H9 (cell line): ENCODE data around the gene ADGRG1. TPM values are rescaled to one million over a fixed set of nuclear protein-coding genes. Genes with fewer than 3 reads are reported as not detected.

Source experiments
- DNase-seq: peaks from one replicate; pipeline ENCODE4 v3.0.0-alpha.2; 2017
- H2AFZ ChIP-seq: one replicate; pipeline ENCODE4 v1.6.1; 2013; ENCODE audit warnings: mild to moderate bottlenecking, low read length, control low read depth, moderate library complexity
- H2AK5ac ChIP-seq: 2 replicates; pipeline ENCODE4 v1.6.1; 2013; ENCODE audit warnings: low read length, control low read depth, mixed read lengths; ENCODE audit not compliant: insufficient read length
- H2BK120ac ChIP-seq: one replicate; pipeline ENCODE4 v1.6.1; 2013; ENCODE audit warnings: low read depth, mild to moderate bottlenecking, low read length, control low read depth, inconsistent platforms; ENCODE audit not compliant: poor library complexity, severe bottlenecking
- H2BK12ac ChIP-seq: 2 replicates; pipeline ENCODE4 v1.6.1; 2013; ENCODE audit warnings: low read length, control low read depth, mixed read lengths, low read depth; ENCODE audit not compliant: insufficient read length
- H2BK15ac ChIP-seq: 2 replicates; pipeline ENCODE4 v1.6.1; 2013; ENCODE audit warnings: low read depth, low read length, control low read depth
- H2BK20ac ChIP-seq: one replicate; pipeline ENCODE4 v1.6.1; 2013; ENCODE audit warnings: low read depth, mild to moderate bottlenecking, low read length, control low read depth, inconsistent platforms; ENCODE audit not compliant: poor library complexity, severe bottlenecking
- H2BK5ac ChIP-seq: 2 replicates; pipeline ENCODE4 v1.6.1; 2013; ENCODE audit warnings: low read length, control low read depth, mixed read lengths; ENCODE audit not compliant: insufficient read length
- H3K14ac ChIP-seq: 2 replicates; pipeline ENCODE4 v1.6.1; 2013; ENCODE audit warnings: low read length, control low read depth; ENCODE audit not compliant: insufficient read depth
- H3K18ac ChIP-seq: 2 replicates; pipeline ENCODE4 v1.6.1; 2013; ENCODE audit warnings: low read depth, mild to moderate bottlenecking, mixed read lengths, low read length, control low read depth; ENCODE audit not compliant: insufficient read length
- H3K23ac ChIP-seq: 2 replicates; pipeline ENCODE4 v1.6.1; 2013; ENCODE audit warnings: low read length, control low read depth, mixed read lengths, low read depth; ENCODE audit not compliant: insufficient read length
- H3K23me2 ChIP-seq: 2 replicates; pipeline ENCODE4 v1.6.1; 2013; ENCODE audit warnings: low read depth, mild to moderate bottlenecking, mixed read lengths, low read length, control low read depth; ENCODE audit not compliant: insufficient read length, poor library complexity, severe bottlenecking
- H3K27ac ChIP-seq: 2 replicates; pipeline ENCODE4 v1.5.1; 2013; ENCODE audit warnings: low read length, control low read depth, mixed read lengths, low read depth; ENCODE audit not compliant: insufficient read length
- H3K27me3 ChIP-seq: 2 replicates; pipeline ENCODE4 v1.6.1; 2013; ENCODE audit warnings: low read length, control low read depth, inconsistent platforms; ENCODE audit not compliant: insufficient read depth
- H3K4ac ChIP-seq: 2 replicates; pipeline ENCODE4 v1.6.1; 2013; ENCODE audit warnings: low read depth, mild to moderate bottlenecking, control low read depth, inconsistent platforms, low read length, moderate library complexity
- H3K4me1 ChIP-seq: 2 replicates; pipeline ENCODE4 v1.6.1; 2013; ENCODE audit warnings: low read length, control low read depth, inconsistent platforms; ENCODE audit not compliant: insufficient read depth
- H3K4me2 ChIP-seq: 2 replicates; pipeline ENCODE4 v1.6.1; 2013; ENCODE audit warnings: low read length, control low read depth, mixed read lengths; ENCODE audit not compliant: insufficient read length, insufficient read depth
- H3K56ac ChIP-seq: 2 replicates; pipeline ENCODE4 v1.6.1; 2013; ENCODE audit warnings: low read depth, mild to moderate bottlenecking, mixed read lengths, low read length, control low read depth; ENCODE audit not compliant: insufficient read length
- H3K79me1 ChIP-seq: 2 replicates; pipeline ENCODE4 v1.6.1; 2013; ENCODE audit warnings: low read depth, mild to moderate bottlenecking, moderate library complexity, low read length, control low read depth, inconsistent platforms; ENCODE audit not compliant: insufficient read depth, poor library complexity, severe bottlenecking
- H3K79me2 ChIP-seq: 2 replicates; pipeline ENCODE4 v1.6.1; 2013; ENCODE audit warnings: low read length, control low read depth, inconsistent platforms; ENCODE audit not compliant: insufficient read depth
- H3K9ac ChIP-seq: 2 replicates; pipeline ENCODE4 v1.6.1; 2013; ENCODE audit warnings: low read length, control low read depth, mixed read lengths; ENCODE audit not compliant: insufficient read length; ENCODE audit errors: extremely low read depth
- H3K9me3 ChIP-seq: one replicate; pipeline ENCODE4 v1.6.1; 2013; ENCODE audit warnings: low read depth, low read length, inconsistent platforms; ENCODE audit not compliant: control insufficient read depth
- H3T11ph ChIP-seq: one replicate; pipeline ENCODE4 v1.6.1; 2013; ENCODE audit warnings: mild to moderate bottlenecking, low read length, control low read depth, inconsistent platforms
- H4K20me1 ChIP-seq: one replicate; pipeline ENCODE4 v1.6.1; 2013; ENCODE audit not compliant: control insufficient read depth, insufficient read length, insufficient read depth
- H4K5ac ChIP-seq: 2 replicates; pipeline ENCODE4 v1.6.1; 2013; ENCODE audit warnings: low read depth, mild to moderate bottlenecking, mixed read lengths, low read length, control low read depth; ENCODE audit not compliant: insufficient read length
- H4K8ac ChIP-seq: replicated peaks from 2 replicates; pipeline ENCODE4 v1.6.1; 2013; ENCODE audit warnings: low read length, control low read depth, mixed read lengths, low read depth; ENCODE audit not compliant: insufficient read length
- H4K91ac ChIP-seq: 2 replicates; pipeline ENCODE4 v1.6.1; 2013; ENCODE audit warnings: low read depth, mild to moderate bottlenecking, moderate library complexity, mixed read lengths, low read length, control low read depth; ENCODE audit not compliant: insufficient read length
- H3K27ac Mint-ChIP-seq, 3 experiments: 2 replicates in 2 of 3; 3 replicates in 1 of 3; pipeline ENCODE4 v1.8.0; 2020 to 2021; ENCODE audit warnings: mixed read lengths in 3 of 3, mild to moderate bottlenecking in 1 of 3, moderate library complexity in 1 of 3
- H3K27me3 Mint-ChIP-seq: 2 replicates; pipeline ENCODE4 v1.8.0; 2021; ENCODE audit warnings: low read depth, mild to moderate bottlenecking, moderate library complexity, mixed read lengths
- H3K36me3 Mint-ChIP-seq, 3 experiments: 2 replicates in 2 of 3; 3 replicates in 1 of 3; pipeline ENCODE4 v1.8.0; 2020 to 2021; ENCODE audit warnings: low read depth in 3 of 3, mixed read lengths in 3 of 3; ENCODE audit not compliant: insufficient read depth in 1 of 3
- H3K4me1 Mint-ChIP-seq, 2 experiments: 2 replicates each; pipeline ENCODE4 v1.8.0; 2020; ENCODE audit warnings: mixed read lengths in 2 of 2
- H3K4me3 Mint-ChIP-seq, 2 experiments: 2 replicates in 1 of 2; 3 replicates in 1 of 2; pipeline ENCODE4 v1.8.0; 2020 to 2021; ENCODE audit warnings: mild to moderate bottlenecking in 2 of 2, mixed read lengths in 2 of 2, moderate library complexity in 1 of 2
- H3K9me3 Mint-ChIP-seq, 2 experiments: 2 replicates in 1 of 2; 3 replicates in 1 of 2; pipeline ENCODE4 v1.8.0; 2020; ENCODE audit warnings: mild to moderate bottlenecking in 2 of 2, mixed read lengths in 2 of 2, moderate library complexity in 1 of 2
- CTCF ChIP-seq: fragments of 200-600 bp; sonication (generic); conservative IDR thresholded peaks from 3 replicates; pipeline ENCODE4 v1.8.0; 2021; ENCODE audit warnings: antibody characterized with exemption, mild to moderate bottlenecking
- WGBS: extraction: QIAGEN DNeasy Blood & Tissue Kit; methylation state at CpG from one replicate; pipeline ENCODE4 v1.1.7; 2013; ENCODE audit warnings: missing lambda C conversion rate, low lambda C conversion rate, mixed read lengths; ENCODE audit not compliant: insufficient read length; ENCODE audit errors: extremely low coverage; 5-methylcytosine and 5-hydroxymethylcytosine counted together
- total RNA-seq: library from RNA; stranded (reverse); gene quantifications from 2 replicates; pipeline ENCODE4 v1.2.1, GENCODE V29; 2021

ADGRG1 gene
- total RNA-seq, 1 experiment from 2014 or later, result 1.1 TPM

GRCh38 chr16:57645169-57645568, 16.7 kb downstream of the ADGRG1 start:
- no peaks in the 10 kb centered on the region for H3K9me3 ChIP-seq
- H3K14ac ChIP-seq, result no peak overlapping the region
- no peak overlapping the region for H4K5ac ChIP-seq
- H3K27ac ChIP-seq, result no peak overlapping the region
- peaks cover 3% of the 10 kb centered on the region for H4K20me1 ChIP-seq
- H3K18ac ChIP-seq, result no peak overlapping the region
- H3K4me2 ChIP-seq, result no peak overlapping the region
- H4K91ac ChIP-seq, result no peak overlapping the region
- Mint-ChIP-seq H3K27me3 (peaks cover 12% of the 10 kb centered on the region), H3K9me3 (no peaks in the 10 kb centered on the region), H3K4me1 (peaks cover 4 to 6% of the 10 kb centered on the region in 2 experiments; a peak in 3 of 4 replicates), H3K4me3 (no peak overlapping the region), H3K27ac (no peak overlapping the region), H3K36me3 (no peaks in the 10 kb centered on the region)
- H3K79me2 ChIP-seq, result no peaks in the 10 kb centered on the region
- H2BK5ac ChIP-seq, result no peak overlapping the region
- H3K79me1 ChIP-seq, result no peaks in the 10 kb centered on the region
- no peak for DNase-seq
- H2AFZ ChIP-seq, result no peak overlapping the region
- H3K27me3 ChIP-seq, result no peaks in the 10 kb centered on the region
- no CpG with 5 or more reads among the region's 10 CpGs for WGBS
- no peak overlapping the region for H3K56ac ChIP-seq
- no peak overlapping the region for H3K23ac ChIP-seq
- no peak overlapping the region for H3K9ac ChIP-seq
- no peak for TF ChIP-seq CTCF
- no peaks in the 10 kb centered on the region for H3K23me2 ChIP-seq
- H2BK20ac ChIP-seq, result no peak overlapping the region
- H4K8ac ChIP-seq, result no peak overlapping the region
- H2AK5ac ChIP-seq, result no peak overlapping the region
- H3K4ac ChIP-seq, result no peak overlapping the region
- H2BK120ac ChIP-seq, result no peak overlapping the region
- H2BK12ac ChIP-seq, result no peak overlapping the region
- H2BK15ac ChIP-seq, result no peak overlapping the region
- H3T11ph ChIP-seq, result no peak overlapping the region
- no peaks in the 10 kb centered on the region for H3K4me1 ChIP-seq
